Adrenal gland (tissue), 5 donors: ENCODE results near the gene MARK2.

Experiments
- CTCF ChIP-seq, 6 experiments: fragments of 450-650 bp in 4 of 6; fragments of 200-600 bp in 2 of 6; sonication (generic) in 1 of 6; IDR thresholded peaks; 1 replicate in 5 of 6; 2 replicates in 1 of 6; pipeline versions ENCODE4 v1.5.1 to v1.8.0; 2016 to 2021; ENCODE audit warnings: antibody characterized with exemption in 6 of 6, mild to moderate bottlenecking in 2 of 6, moderate library complexity in 1 of 6
- POLR2A ChIP-seq, 2 donors: fragments of 450-650 bp; IDR thresholded peaks; one replicate each; pipeline ENCODE4 v1.6.1; 2017; ENCODE audit warnings: antibody characterized with exemption in 2 of 2, mild to moderate bottlenecking in 2 of 2, moderate library complexity in 1 of 2
- donor health status: DM: no; HTN: no; CAD: no.

- peak in 2 of 6 experiments; percentile 17 to 21 for TF ChIP-seq CTCF (IDR thresholded peaks at IDR 0.05)
- TF ChIP-seq POLR2A (IDR thresholded peaks at IDR 0.05) = no peak
Observed at GRCh38 chr11:63829823-63830489, 9.0 kb upstream of the MARK2 start.
